ENCODE results near the gene ADAMTS14. TPM values are rescaled to one million over a fixed set of nuclear protein-coding genes. Genes with fewer than 3 reads are reported as not detected.

ADAMTS14 gene
- polyA plus RNA-seq, 3 donors: 0.05 TPM; not detected in 2

DNA sequence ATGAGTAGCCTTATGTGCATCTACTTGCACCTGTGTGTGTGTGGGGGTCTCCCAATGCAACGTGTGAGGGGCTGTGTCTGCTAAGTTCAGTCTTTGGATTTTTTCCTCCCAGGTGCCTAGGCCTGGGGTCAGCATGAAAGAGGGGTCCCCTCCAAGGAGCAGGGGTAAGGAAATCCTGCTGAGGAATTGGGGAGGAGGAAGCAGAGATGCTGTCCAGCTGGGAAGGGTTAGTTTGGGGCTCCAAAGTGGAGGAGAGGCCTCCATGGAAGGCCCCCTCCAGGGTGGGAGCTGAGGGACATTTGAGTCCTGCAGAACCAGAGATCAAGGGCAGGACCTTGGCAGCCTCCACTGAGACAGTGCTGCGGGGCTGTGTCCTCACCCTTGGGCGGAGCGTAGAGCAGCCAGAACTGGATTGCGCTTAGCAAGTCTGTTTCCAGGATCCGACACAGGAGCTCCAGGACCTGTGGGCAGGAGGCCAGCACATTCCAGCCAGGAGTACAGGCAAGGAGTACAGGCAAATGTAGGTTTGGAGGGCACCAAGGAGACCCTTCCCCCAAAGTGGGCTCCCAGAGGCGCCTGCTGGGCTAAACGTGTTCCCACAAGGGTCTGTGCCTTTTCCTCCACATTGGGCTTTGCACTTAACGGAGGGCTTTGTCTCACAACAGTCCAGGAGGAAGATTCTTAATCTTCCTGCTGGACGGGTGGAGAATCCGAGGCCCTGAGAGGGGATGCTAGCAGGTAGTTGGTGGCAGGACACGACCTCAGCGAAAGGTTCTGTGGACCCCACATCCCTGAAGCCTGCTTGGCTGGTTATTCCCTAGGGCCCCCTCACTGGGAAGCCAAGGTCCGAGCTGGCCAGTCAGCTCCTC, 102.7 kb downstream of the ADAMTS14 start:
- Mint-ChIP-seq H3K9me3 (no peaks in the 10 kb centered on the region), H3K4me1 (peaks cover 8% of the 10 kb centered on the region), H3K27ac (peak overlapping the region in 1 of 7 donors; percentile 25), H3K27me3 (ENCODE audit: low read depth in 3 of 3) (peaks cover 1 to 3% (median 2%) of the 10 kb centered on the region in 3 donors), H3K4me3 (no peak overlapping the region), H3K36me3 (no peaks in the 10 kb centered on the region)
- intact Hi-C loops (cut with micrococcal nuclease): no loop called here
- no peak overlapping the region for H3K27ac ChIP-seq (ENCODE audit: low read depth in 1 of 2, low read length in 2 of 2)
- no peak overlapping the region for H3K9ac ChIP-seq (ENCODE audit: insufficient read depth, low read length, poor library complexity, severe bottlenecking)
- H3K79me2 ChIP-seq (ENCODE audit: insufficient read depth, low read length): no peaks in the 10 kb centered on the region
- TF ChIP-seq, protein P1, sequence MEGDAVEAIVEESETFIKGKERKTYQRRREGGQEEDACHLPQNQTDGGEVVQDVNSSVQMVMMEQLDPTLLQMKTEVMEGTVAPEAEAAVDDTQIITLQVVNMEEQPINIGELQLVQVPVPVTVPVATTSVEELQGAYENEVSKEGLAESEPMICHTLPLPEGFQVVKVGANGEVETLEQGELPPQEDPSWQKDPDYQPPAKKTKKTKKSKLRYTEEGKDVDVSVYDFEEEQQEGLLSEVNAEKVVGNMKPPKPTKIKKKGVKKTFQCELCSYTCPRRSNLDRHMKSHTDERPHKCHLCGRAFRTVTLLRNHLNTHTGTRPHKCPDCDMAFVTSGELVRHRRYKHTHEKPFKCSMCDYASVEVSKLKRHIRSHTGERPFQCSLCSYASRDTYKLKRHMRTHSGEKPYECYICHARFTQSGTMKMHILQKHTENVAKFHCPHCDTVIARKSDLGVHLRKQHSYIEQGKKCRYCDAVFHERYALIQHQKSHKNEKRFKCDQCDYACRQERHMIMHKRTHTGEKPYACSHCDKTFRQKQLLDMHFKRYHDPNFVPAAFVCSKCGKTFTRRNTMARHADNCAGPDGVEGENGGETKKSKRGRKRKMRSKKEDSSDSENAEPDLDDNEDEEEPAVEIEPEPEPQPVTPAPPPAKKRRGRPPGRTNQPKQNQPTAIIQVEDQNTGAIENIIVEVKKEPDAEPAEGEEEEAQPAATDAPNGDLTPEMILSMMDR (IDR thresholded peaks at IDR 0.05): no peak
- WGBS (ENCODE audit: insufficient coverage): 96% methylated on average over 12 of the region's 14 CpGs
- no peaks in the 10 kb centered on the region for H3K27me3 ChIP-seq (ENCODE audit: control insufficient read depth in 2 of 2, insufficient read depth in 2 of 2, low read length in 2 of 2)
- H3K36me3 ChIP-seq (replicated peaks in 1 of 2; ENCODE audit: control insufficient read depth in 1 of 2, insufficient read depth in 2 of 2, low read length in 2 of 2): no peaks in the 10 kb centered on the region
- no peak overlapping the region for H3K4me3 ChIP-seq (replicated peaks in 1 of 3; ENCODE audit: low read depth in 2 of 3, low read length in 3 of 3)
- no peaks in the 10 kb centered on the region for H3K9me3 ChIP-seq (replicated peaks in 1 of 2; ENCODE audit: control insufficient read depth in 1 of 2, insufficient read depth in 1 of 2, low read length in 2 of 2)
- H3K4me2 ChIP-seq (replicated peaks; ENCODE audit: extremely low read depth, low read length, poor library complexity, severe bottlenecking): no peak overlapping the region
- peaks cover 8 to 9% of the 10 kb centered on the region in 2 donors for H3K4me1 ChIP-seq (ENCODE audit: control insufficient read depth in 1 of 2, insufficient read depth in 2 of 2, low read length in 2 of 2)
- no peaks in the 10 kb centered on the region for H4K20me1 ChIP-seq (ENCODE audit: insufficient read depth, low read length)
- DNase-seq: no peak
- no peak overlapping the region for H2AFZ ChIP-seq (ENCODE audit: insufficient read depth, low read depth, low read length, poor library complexity, severe bottlenecking)

DNA sequence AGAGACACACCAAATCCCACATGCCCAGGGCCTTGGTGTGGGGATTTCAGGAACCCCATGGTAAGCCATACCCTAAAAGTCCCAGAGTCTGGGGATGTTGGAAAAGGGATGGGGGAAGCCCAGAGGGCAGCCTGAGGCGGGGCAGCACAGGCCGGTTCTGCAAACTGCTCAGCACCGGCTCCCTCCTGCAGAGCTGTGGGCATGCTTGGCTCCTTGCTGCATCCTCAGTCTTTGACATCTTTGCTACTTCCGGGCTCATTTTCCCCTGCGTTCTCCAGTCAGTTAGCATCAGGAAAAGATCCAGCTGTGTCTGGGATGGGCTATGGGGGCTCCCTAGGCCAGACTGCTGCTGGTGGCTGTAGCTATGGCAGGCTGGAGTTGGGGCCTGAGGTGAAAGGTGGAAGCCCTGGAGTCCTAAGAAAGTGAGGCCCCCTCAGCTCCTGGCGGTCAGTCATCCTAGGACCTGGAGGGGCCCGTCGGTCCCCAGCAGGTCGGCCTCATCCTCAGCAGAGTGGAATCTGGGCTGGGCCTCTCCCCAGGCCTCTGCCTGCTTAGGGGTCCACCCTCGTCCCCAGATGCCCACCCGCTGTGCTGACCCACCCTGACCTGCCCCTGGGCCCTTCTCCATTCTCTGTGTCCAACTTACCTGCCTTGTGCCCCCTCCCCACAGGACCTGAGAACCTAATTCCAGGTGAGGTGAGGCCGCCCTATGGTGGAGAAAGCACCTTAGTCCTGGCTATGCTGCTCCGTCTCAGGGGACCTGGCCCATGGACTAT, 103.6 kb downstream of the ADAMTS14 start:
- DNase-seq: no peak
- Histone ChIP-seq H2AFZ (ENCODE audit: insufficient read depth, low read depth, low read length, poor library complexity, severe bottlenecking) (no peak overlapping the region), H3K9ac (ENCODE audit: insufficient read depth, low read length, poor library complexity, severe bottlenecking) (no peak overlapping the region), H3K4me2 (replicated peaks; ENCODE audit: extremely low read depth, low read length, poor library complexity, severe bottlenecking) (no peak overlapping the region), H3K27me3 (ENCODE audit: control insufficient read depth in 2 of 2, insufficient read depth in 2 of 2, low read length in 2 of 2) (no peaks in the 10 kb centered on the region), H3K4me3 (replicated peaks in 1 of 3; ENCODE audit: low read depth in 2 of 3, low read length in 3 of 3) (no peak overlapping the region), H3K9me3 (replicated peaks in 1 of 2; ENCODE audit: control insufficient read depth in 1 of 2, insufficient read depth in 1 of 2, low read length in 2 of 2) (no peaks in the 10 kb centered on the region), H3K4me1 (ENCODE audit: control insufficient read depth in 1 of 2, insufficient read depth in 2 of 2, low read length in 2 of 2) (peaks cover 13 to 15% of the 10 kb centered on the region in 2 donors), H3K79me2 (ENCODE audit: insufficient read depth, low read length) (no peaks in the 10 kb centered on the region), H3K36me3 (replicated peaks in 1 of 2; ENCODE audit: control insufficient read depth in 1 of 2, insufficient read depth in 2 of 2, low read length in 2 of 2) (no peaks in the 10 kb centered on the region), H4K20me1 (ENCODE audit: insufficient read depth, low read length) (no peaks in the 10 kb centered on the region), H3K27ac (ENCODE audit: low read depth in 1 of 2, low read length in 2 of 2) (no peak overlapping the region)
- intact Hi-C loops (cut with micrococcal nuclease): no loop called here
- peaks cover 15% of the 10 kb centered on the region for H3K4me1 Mint-ChIP-seq
- H3K9me3 Mint-ChIP-seq: no peaks in the 10 kb centered on the region
- peak overlapping the region in 2 of 7 donors; percentile 8 to 41 for H3K27ac Mint-ChIP-seq
- TF ChIP-seq, protein P1 (IDR thresholded peaks at IDR 0.05): no peak
- H3K36me3 Mint-ChIP-seq: no peaks in the 10 kb centered on the region
- WGBS (ENCODE audit: insufficient coverage): 96% methylated on average over 12 of the region's 13 CpGs
- H3K27me3 Mint-ChIP-seq (ENCODE audit: low read depth in 3 of 3): peaks cover 1 to 3% (median 2%) of the 10 kb centered on the region in 3 donors
- no peak overlapping the region for H3K4me3 Mint-ChIP-seq
